ELF-1 (cell line): ENCODE data around the gene FOXP3.
A peak's percentile ranks its signal among the peaks of the same experiment; 100 is the strongest.

ENCODE experiments used
- DNase-seq: peaks from one replicate; pipeline ENCODE4 v3.0.0-alpha.2; 2016; ENCODE audit warnings: low read depth, low spot score

Gene FOXP3

GRCh38 chrX:49250066-49250465 lies 14.4 kb downstream of the FOXP3 start:
- no peak for DNase-seq

GRCh38 chrX:49249616-49250015 lies 14.9 kb downstream of the FOXP3 start:
- no peak for DNase-seq

- DNase-seq, result no peak
These were observed 15.4 kb downstream of the FOXP3 start for GRCh38 chrX:49249071-49249470.

GRCh38 chrX:49247916-49248811 lies 16.3 kb downstream of the FOXP3 start:
- DNase-seq, result no peak

GRCh38 chrX:49247346-49247745 lies 17.2 kb downstream of the FOXP3 start:
- DNase-seq, result no peak

- DNase-seq, result no peak
These were observed 18.0 kb downstream of the FOXP3 start for GRCh38 chrX:49246541-49246940.

- DNase-seq, result no peak
These were observed 20.3 kb downstream of the FOXP3 start for GRCh38 chrX:49244207-49244606.

GRCh38 chrX:49243166-49243565 lies 21.3 kb downstream of the FOXP3 start:
- DNase-seq, result no peak

- no peak for DNase-seq
These were observed 21.9 kb downstream of the FOXP3 start for GRCh38 chrX:49242545-49243066.

GRCh38 chrX:49238735-49239134 lies 25.8 kb downstream of the FOXP3 start:
- no peak for DNase-seq

- no peak for DNase-seq
These were observed 27.4 kb downstream of the FOXP3 start for GRCh38 chrX:49237060-49237459.

- peak; percentile 29 for DNase-seq
These were observed 30.5 kb downstream of the FOXP3 start for GRCh38 chrX:49233887-49234555.

- no peak for DNase-seq
These were observed 31.3 kb downstream of the FOXP3 start, which contains the start of gene CACNA1F for GRCh38 chrX:49233176-49233575. Gene CACNA1F, minus strand, starts transcription at chrX:49233340. Its CDS starts 31 bp downstream, at chrX:49233309.

- DNase-seq, result no peak
These were observed 32.0 kb downstream of the FOXP3 start for GRCh38 chrX:49232525-49232924.

- DNase-seq, result no peak
These were observed 33.0 kb downstream of the FOXP3 start for GRCh38 chrX:49231333-49232000.

- DNase-seq, result peak; percentile 76
These were observed 33.8 kb downstream of the FOXP3 start for GRCh38 chrX:49230500-49231232.

GRCh38 chrX:49228185-49228584 lies 36.3 kb downstream of the FOXP3 start:
- no peak for DNase-seq

GRCh38 chrX:49227726-49228125 lies 36.8 kb downstream of the FOXP3 start:
- DNase-seq, result no peak

GRCh38 chrX:49226946-49227345 lies 37.6 kb downstream of the FOXP3 start:
- DNase-seq, result peak; percentile 64

- no peak for DNase-seq
These were observed 38.7 kb downstream of the FOXP3 start for GRCh38 chrX:49225858-49226257.

- no peak for DNase-seq
These were observed 42.6 kb downstream of the FOXP3 start for GRCh38 chrX:49221868-49222267.
